ENCODE data around the gene CHD8.
A peak's percentile ranks its signal among the peaks of the same experiment; 100 is the strongest.
"Not testable (repeated sequence)": the region's sequence is repeated elsewhere in the genome, so short reads cannot be mapped to it uniquely, and the experiment has no call there.

CHD8 gene

GRCh38 chr14:21455912-21456667 is at the start of gene CHD8:
Gene CHD8, minus strand, starts transcription at chr14:21456123. Its CDS starts 24,480 bp downstream, at chr14:21431643.
- peak; percentile 100 for DNase-seq

GRCh38 chr14:21505012-21505553 is 49.2 kb upstream of the CHD8 start:
- DNase-seq, result no peak

- no peak for DNase-seq
Observed at GRCh38 chr14:21503376-21503775, 47.5 kb upstream of the CHD8 start.

- no peak for DNase-seq
Observed at GRCh38 chr14:21501568-21501967, 45.6 kb upstream of the CHD8 start.

GRCh38 chr14:21498540-21499526 is 42.9 kb upstream of the CHD8 start:
- DNase-seq, result peak; percentile 64

GRCh38 chr14:21496453-21496852 is 40.5 kb upstream of the CHD8 start:
- no peak for DNase-seq

GRCh38 chr14:21494902-21495762 is 39.2 kb upstream of the CHD8 start:
- DNase-seq, result no peak

GRCh38 chr14:21486640-21487087 is 30.7 kb upstream of the CHD8 start:
- no peak for DNase-seq

GRCh38 chr14:21476925-21477681 is 21.2 kb upstream of the CHD8 start, which contains the start of the genes RAB2B and TOX4:
Gene RAB2B, minus strand, starts transcription at chr14:21476959. Its CDS starts 87 bp downstream, at chr14:21476872.
Gene TOX4, plus strand, starts transcription at chr14:21477195. Its CDS starts 84 bp downstream, at chr14:21477279.
- DNase-seq, result peak; percentile 100

- no peak for DNase-seq
Observed at GRCh38 chr14:21476523-21476924, 20.6 kb upstream of the CHD8 start.

GRCh38 chr14:21475767-21476522 is 20.0 kb upstream of the CHD8 start:
- peak; percentile 57 for DNase-seq

GRCh38 chr14:21467616-21468015 is 11.7 kb upstream of the CHD8 start:
- no peak for DNase-seq

- DNase-seq, result no peak
Observed at GRCh38 chr14:21455592-21455911, 371 bp downstream of the CHD8 start.

GRCh38 chr14:21454843-21455544 is 929 bp downstream of the CHD8 start:
- no peak for DNase-seq

GRCh38 chr14:21449899-21450216 is 6.1 kb downstream of the CHD8 start:
- DNase-seq, result no peak

- not testable (repeated sequence) for DNase-seq
Observed at GRCh38 chr14:21442657-21443056, 13.3 kb downstream of the CHD8 start.

GRCh38 chr14:21440859-21441258 is 15.1 kb downstream of the CHD8 start:
- DNase-seq, result no peak

- peak; percentile 98 for DNase-seq
Observed at GRCh38 chr14:21437063-21437901, 18.6 kb downstream of the CHD8 start.

GRCh38 chr14:21436567-21437062 is 19.3 kb downstream of the CHD8 start:
- no peak for DNase-seq

Data from NCI-H1092 treated with DMSO at 0.1 percent for 48 hours (cell line).